Astrocyte (in vitro differentiated cells and primary cell): ENCODE measurements around the gene ENG.

Experiments
- CTCF ChIP-seq: IDR thresholded peaks from 2 replicates; pipeline ENCODE4 v1.5.1; 2011; ENCODE audit warnings: low read depth, mild to moderate bottlenecking, inconsistent platforms, low read length, moderate library complexity; ENCODE audit not compliant: insufficient read depth
- EZH2 ChIP-seq: IDR thresholded peaks from 2 replicates; pipeline ENCODE4 v1.6.1; 2012; ENCODE audit warnings: mild to moderate bottlenecking, low read length, inconsistent platforms; ENCODE audit not compliant: insufficient read depth

- TF ChIP-seq CTCF (no peak), EZH2 (no peak)
Observed at GRCh38 chr9:127777368-127777980, 77.0 kb downstream of the ENG start.
